ENCODE results near the gene TASOR2.
A peak's percentile ranks its signal among the peaks of the same experiment; 100 is the strongest.

TASOR2 gene, protein sequence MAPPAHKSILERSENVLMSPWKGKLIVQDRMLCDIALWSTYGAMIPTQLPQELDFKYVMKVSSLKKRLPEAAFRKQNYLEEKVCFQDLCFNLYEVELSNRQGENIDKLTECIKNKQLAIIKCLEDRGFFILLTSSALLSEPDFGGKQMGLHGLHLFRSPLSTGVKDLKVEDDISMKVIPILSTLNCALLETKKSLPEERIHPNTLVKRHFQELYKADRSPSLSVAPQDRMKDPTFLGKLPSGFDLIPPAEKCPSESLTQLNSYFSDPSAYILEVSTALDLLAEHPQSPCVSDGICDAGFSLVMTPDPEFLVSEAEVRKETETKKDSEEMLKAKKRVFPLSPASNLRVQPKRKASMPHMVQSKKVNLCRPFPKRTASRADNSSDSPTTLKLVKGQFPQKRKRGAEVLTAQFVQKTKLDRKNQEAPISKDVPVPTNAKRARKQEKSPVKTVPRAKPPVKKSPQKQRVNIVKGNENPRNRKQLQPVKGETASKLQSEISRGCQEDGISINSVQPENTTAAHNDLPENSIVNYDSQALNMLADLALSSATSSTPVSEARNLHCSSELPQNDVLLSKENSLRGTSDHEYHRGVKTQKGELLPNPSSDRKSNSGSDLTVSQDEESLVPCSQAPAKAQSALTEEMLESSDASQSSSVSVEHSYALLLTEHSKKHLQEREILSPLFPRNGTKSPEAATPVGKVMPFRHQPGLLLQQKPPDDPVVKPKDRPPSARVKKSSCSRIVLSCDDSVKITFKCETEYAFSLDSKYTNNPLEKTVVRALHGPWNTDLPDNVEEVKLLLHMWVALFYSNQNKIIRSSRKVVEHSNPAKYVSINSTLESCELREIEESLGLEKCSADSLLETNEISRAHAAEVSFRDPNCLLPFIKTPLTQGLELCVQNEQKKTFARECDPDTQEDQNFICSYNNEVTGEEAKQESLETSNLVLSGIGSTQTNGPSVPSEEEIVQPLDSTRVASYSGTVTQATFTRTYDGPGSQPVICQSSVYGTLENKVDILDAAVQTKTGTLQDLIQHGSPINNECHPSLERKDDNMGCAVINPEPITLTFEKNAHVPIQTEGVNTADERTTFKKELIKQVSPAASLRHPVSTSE (N-terminal part only)

GRCh38 chr10:5684318-5684970, at the start of gene TASOR2:
Gene TASOR2, plus strand, starts transcription at chr10:5684838. Its CDS starts 35,805 bp downstream, at chr10:5720643.
- DNase-seq, result peak; percentile 96 to 98

DNA sequence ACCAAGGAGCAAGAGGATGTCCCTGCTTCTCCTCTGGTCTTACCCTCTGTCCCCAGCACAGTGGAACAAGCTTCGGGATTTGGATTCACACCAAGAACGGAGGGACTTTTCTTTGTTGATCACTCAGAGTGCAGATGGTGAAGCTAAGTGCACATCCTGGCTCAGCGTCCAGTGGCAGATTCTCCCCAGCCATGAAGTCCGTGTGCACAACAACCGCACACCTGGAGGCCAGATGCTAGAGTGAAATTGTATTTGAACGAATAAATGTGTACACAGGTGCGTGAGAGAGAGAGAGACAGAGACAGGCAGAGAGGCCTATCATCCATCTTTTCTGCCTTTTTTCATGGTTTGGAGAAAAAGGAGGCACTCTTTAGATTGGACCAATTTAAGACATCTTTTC, 49.7 kb upstream of the TASOR2 start:
- DNase-seq, result no peak

- no peak for DNase-seq
These were observed 46.1 kb upstream of the TASOR2 start for GRCh38 chr10:5638494-5638893.

DNA sequence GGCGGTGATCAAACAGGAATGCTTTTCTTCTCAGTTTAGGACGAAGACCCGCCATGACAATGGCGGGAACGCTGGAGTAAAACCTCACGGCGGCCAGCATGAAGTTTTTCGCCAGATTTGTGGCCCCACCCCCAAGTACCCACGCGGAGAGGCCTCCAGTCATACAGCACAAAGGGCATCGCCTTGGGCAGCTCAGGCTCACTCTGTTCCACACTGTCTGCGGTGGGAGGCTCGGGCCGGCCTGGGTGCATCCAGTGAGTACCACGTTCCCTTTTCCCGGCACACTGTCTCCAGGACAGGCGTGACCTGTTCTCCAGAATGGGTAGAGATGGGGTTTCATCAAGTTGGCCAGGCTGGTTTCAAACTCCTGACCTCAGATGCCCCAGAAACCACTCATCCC, 45.6 kb upstream of the TASOR2 start:
- DNase-seq, result no peak

DNA sequence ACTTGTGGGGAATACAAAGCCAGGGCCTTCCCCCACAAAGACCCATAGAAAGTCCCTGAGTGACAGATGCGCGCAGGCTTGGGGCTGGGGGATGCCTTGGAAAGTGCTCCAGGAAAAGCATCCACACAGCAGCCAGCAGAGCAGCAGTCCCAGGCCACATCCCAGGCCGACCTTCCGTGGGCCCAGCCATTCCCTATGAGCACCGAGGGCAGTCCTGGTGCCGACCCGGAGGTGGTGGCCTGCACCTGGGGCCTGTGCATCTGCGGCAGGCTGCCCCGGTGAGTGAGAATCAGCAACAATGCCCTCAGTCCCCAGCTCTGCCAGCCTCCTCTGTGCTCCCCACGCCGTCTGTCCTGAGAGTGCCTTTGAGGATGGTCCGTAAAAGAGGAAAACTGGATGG, 44.6 kb upstream of the TASOR2 start:
- no peak for DNase-seq

- no peak for DNase-seq
These were observed 44.1 kb upstream of the TASOR2 start for GRCh38 chr10:5640501-5640900.

- DNase-seq, result no peak
These were observed 43.1 kb upstream of the TASOR2 start for GRCh38 chr10:5641501-5641900.

DNA sequence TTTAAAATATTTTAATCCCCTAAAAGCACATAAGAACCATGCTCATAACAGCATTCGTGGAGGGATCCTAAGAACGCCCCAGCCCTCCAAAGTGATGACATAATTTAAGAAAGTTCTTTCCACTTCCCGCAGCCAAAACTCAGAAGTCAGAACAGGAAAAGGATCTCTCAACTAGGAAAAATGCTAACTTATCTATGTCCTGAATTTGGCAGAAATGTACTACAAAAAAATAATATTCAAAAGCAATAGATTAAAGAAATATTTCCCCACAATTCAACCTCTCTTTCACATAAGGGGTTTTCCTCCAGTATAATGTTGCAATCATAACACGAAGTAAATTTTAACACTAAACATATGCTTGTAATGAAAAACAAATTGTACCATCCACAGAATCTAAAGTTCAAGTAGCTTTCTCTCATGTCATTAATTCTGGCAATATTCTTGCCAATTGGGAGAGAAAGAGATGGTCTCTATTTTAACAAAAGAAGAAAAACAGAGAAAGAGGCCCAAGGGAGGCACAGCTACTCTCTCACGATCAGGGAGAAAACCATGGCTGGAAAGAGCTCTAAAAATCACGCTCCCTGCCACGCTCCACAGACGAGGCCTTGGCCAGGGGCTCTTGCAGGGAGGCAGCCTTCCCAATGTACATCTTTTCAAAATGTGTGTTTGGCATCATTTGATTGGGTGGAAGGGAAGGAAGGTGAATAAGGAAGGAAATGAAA, 41.1 kb upstream of the TASOR2 start:
- DNase-seq, result no peak

- DNase-seq, result no peak
These were observed 39.7 kb upstream of the TASOR2 start for GRCh38 chr10:5644930-5645329.

- DNase-seq, result no peak
These were observed 39.3 kb upstream of the TASOR2 start for GRCh38 chr10:5645375-5645774.

- no peak for DNase-seq
These were observed 38.6 kb upstream of the TASOR2 start for GRCh38 chr10:5645944-5646617.

DNA sequence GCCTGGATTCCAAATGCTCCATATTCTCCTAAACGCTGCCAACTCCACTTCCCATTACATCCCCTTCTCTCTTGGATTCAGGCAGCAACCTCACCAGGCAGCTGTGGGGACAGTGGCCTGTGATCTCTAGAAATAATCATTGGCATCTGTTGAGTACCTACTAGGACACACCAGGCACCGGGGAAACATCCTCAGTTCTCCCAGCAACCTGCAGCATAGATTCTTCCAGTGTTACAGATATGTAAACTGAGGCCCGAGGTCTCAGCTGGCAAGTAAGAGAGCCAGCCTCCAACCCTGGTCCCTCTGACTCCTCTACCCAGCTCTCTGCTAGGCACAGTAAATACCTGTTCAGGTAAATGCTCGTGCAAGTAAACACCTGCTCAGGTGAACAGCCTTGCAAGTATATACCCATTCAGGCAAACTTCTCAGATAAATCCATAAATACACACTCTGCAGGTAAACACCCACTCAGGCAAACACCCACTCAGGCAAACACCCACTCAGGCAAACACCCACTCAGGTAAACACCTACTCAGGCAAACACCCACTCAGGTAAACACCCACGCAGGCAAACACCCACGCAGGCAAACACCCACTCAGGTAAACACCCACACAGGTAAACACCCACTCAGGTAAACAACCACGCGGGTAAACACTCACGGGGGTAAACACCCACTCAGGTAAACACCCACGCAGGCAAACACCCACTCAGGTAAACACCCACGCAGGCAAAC, 37.0 kb upstream of the TASOR2 start:
- DNase-seq, result no peak

DNA sequence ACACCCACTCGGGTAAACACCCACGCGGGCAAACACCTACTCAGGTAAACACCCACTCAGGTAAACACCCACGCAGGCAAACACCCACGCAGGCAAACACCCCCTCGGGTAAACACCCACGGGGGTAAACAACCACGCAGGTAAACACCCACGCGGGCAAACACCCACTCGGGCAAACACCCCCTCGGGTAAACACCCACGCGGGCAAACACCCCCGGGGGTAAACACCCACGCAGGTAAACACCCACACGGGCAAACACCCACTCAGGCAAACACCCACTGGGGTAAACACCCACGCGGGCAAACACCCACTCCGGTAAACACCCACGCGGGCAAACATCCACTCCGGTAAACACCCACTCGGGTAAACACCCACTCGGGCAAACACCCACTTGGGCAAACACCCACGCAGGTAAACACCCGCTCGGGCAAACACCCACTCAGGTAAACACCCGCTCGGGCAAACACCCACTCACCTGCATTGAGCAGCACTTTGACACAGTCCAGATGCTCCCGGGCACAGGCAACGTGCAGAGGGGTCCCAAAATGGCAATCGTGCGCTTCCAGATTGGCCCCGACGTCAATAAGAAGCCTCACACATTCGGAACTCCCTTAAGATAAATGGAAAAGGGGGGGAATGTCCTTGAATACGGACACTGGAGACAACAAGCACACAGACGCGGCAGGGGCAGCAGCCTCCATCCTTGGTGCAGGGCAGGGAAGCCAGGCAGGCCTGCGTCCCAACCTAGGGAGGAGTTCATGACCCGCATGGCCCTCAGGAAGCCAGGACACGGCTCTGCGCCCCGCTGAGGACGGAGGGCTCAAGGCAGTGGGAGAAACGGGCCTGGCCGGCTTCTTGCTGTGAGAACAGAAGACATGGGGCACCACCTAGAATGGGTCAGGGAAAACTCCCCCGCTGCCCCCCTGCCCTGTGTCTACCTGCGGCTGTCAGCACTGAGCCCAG, 35.9 kb upstream of the TASOR2 start:
- no peak for DNase-seq

- no peak for DNase-seq
These were observed 34.9 kb upstream of the TASOR2 start for GRCh38 chr10:5649746-5650145.

- DNase-seq, result no peak
These were observed 33.8 kb upstream of the TASOR2 start for GRCh38 chr10:5650664-5651387.

DNA sequence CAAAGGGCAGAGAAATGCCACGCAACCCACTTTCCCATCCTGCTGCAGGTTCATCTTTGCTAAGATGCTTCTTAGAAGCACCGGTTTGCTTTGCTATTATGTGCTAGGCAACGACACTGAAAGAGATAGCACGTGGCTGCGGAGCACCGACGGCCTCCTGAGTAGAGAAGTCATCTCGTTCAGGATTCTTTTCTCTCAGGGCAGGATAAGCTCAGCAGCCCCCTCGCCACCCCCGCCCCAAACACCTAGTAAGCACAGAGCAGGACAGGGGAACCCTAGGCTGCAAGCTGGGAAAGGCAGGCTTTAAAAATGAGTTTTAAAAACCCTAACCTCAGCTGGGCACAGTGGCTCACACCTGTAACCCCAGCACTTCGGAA, 33.3 kb upstream of the TASOR2 start:
- DNase-seq, result no peak

DNA sequence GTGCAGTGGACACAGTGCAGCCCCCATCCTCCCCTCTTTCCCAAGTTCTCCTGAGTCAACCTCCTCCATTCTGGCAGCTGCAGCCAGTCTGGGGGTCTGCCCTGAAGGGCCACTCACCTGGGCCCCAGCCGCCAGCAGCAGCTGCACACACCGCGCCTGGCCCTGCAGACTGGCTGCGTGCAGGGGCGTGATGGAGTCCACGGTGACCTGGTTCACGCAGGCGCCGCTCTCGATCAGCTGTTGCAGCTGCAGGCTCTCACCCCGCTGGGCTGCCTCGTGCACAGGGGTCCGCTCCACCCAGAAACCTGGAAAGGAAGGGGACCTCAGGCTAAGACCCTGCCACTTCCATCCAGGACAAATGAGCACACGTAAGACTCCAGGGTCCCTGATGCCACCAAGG, 31.9 kb upstream of the TASOR2 start:
- DNase-seq, result no peak

GRCh38 chr10:5654218-5654755, 30.4 kb upstream of the TASOR2 start:
- no peak for DNase-seq

DNA sequence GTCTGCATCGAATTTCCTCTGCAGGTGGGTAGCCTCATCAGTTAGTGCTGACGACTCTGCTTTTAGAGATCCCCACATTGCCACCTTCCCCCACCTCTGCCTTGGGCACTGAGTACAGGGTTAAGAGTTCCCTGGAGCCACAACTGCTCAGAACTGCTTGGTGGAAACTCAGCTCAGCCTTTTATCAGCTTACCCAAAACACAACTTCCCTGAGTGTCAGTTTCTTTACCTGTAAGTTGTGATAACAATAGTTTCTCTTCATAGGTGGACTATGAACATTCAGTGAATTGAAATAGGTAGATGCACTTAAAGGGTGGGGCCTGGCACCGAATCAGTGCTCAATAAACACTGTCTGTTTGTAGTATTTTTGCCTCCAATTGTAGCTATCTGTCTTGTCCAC, 29.5 kb upstream of the TASOR2 start:
- DNase-seq, result no peak

Data from stimulated activated CD4-positive, alpha-beta T cell treated with anti-CD3 and anti-CD28 coated beads, Interleukin-2, amount 100 ng/mL, for 24 hours (primary cell).